HEK293 (cell line): Measurements from ENCODE around the gene VDAC1.

Experiments
- CTCF ChIA-PET: fragments of 350-600 bp; formaldehyde crosslinking; extraction: SDS; loops from one replicate; lab custom pipeline; 2021; ENCODE audit warnings: antibody characterized with exemption; lab: Yijun Ruan, JAX
- POLR2A ChIA-PET: fragments of 300-600 bp; formaldehyde crosslinking; extraction: SDS; loops from one replicate; lab custom pipeline; 2020; ENCODE audit warnings: antibody characterized with exemption, inconsistent platforms; lab: Yijun Ruan, JAX
- H3K27ac ChIP-seq: fragments of 200-500 bp; sonication (Bioruptor generic); 2 replicates; pipeline ENCODE4 v1.5.1; 2014; ENCODE audit warnings: low read depth, low read length, control low read depth, inconsistent platforms; ENCODE audit errors: extremely low read depth
- H3K36me3 ChIP-seq, 2 experiments: fragments of 200-500 bp in 1 of 2; sonication (Bioruptor generic) in 1 of 2; 1 replicate in 1 of 2; 2 replicates in 1 of 2; pipeline ENCODE4 v1.5.1; 2014 to 2017; ENCODE audit warnings: inconsistent platforms in 2 of 2, low read length in 2 of 2; ENCODE audit not compliant: control insufficient read depth in 2 of 2, insufficient read depth in 1 of 2
- H3K4me1 ChIP-seq: fragments of 200-500 bp; sonication (Bioruptor generic); 2 replicates; pipeline ENCODE4 v1.5.1; 2014; ENCODE audit warnings: mild to moderate bottlenecking, low read length, inconsistent platforms; ENCODE audit not compliant: control insufficient read depth, insufficient read depth
- H3K4me3 ChIP-seq: 2 replicates; pipeline ENCODE4 v1.5.1; 2011; ENCODE audit warnings: low read depth, mild to moderate bottlenecking, control low read depth, low read length, moderate library complexity
- H3K9me3 ChIP-seq: fragments of 200-500 bp; sonication (Bioruptor generic); 2 replicates; pipeline ENCODE4 v1.5.1; 2014; ENCODE audit warnings: low read depth, low read length, inconsistent platforms; ENCODE audit not compliant: control insufficient read depth, insufficient read depth
- HOXD13 ChIP-seq: sonication (generic); formaldehyde crosslinking; IDR thresholded peaks from 2 replicates; pipeline ENCODE4 v1.8.0; 2022; ENCODE audit warnings: missing genetic modification reagents, borderline replicate concordance
- KLF7 ChIP-seq: fragments of 450-650 bp; formaldehyde crosslinking; IDR thresholded peaks from 2 replicates; pipeline ENCODE4 v1.5.1; 2016; ENCODE audit warnings: missing biosample characterization, missing genetic modification characterization, borderline replicate concordance
- REST ChIP-seq: fragments of 450-650 bp; formaldehyde crosslinking; IDR thresholded peaks from 2 replicates; pipeline ENCODE4 v1.5.1; 2016; ENCODE audit warnings: missing biosample characterization, missing genetic modification characterization
- SP3 ChIP-seq: fragments of 450-650 bp; formaldehyde crosslinking; IDR thresholded peaks from 2 replicates; pipeline ENCODE4 v1.5.1; 2016; ENCODE audit warnings: missing biosample characterization, missing genetic modification characterization
- SP7 ChIP-seq: fragments of 450-650 bp; formaldehyde crosslinking; IDR thresholded peaks from 2 replicates; pipeline ENCODE4 v1.5.1; 2016; ENCODE audit warnings: missing biosample characterization, missing genetic modification characterization
- ZIC2 ChIP-seq: fragments of 450-650 bp; formaldehyde crosslinking; IDR thresholded peaks from 2 replicates; pipeline ENCODE4 v1.5.1; 2016; ENCODE audit warnings: missing biosample characterization, missing genetic modification characterization
- ZNF221 ChIP-seq: fragments of 450-650 bp; formaldehyde crosslinking; IDR thresholded peaks from 2 replicates; pipeline ENCODE4 v1.5.1; 2017; ENCODE audit warnings: missing biosample characterization, missing genetic modification characterization, borderline replicate concordance
- ZNF223 ChIP-seq: fragments of 450-650 bp; formaldehyde crosslinking; IDR thresholded peaks from 2 replicates; pipeline ENCODE4 v1.5.1; 2016; ENCODE audit warnings: missing biosample characterization, missing genetic modification characterization
- ZNF324 ChIP-seq: fragments of 450-650 bp; formaldehyde crosslinking; IDR thresholded peaks from 2 replicates; pipeline ENCODE4 v1.5.1; 2016; ENCODE audit warnings: missing biosample characterization, missing genetic modification characterization
- ZNF561 ChIP-seq: fragments of 450-650 bp; IDR thresholded peaks from 2 replicates; pipeline ENCODE4 v1.5.1; 2018; ENCODE audit warnings: missing biosample characterization, missing genetic modification characterization, borderline replicate concordance
- ZNF658 ChIP-seq: fragments of 450-650 bp; formaldehyde crosslinking; IDR thresholded peaks from 2 replicates; pipeline ENCODE4; 2016; ENCODE audit warnings: missing biosample characterization, missing genetic modification characterization
- ZNF664 ChIP-seq: fragments of 450-650 bp; formaldehyde crosslinking; IDR thresholded peaks from 2 replicates; pipeline ENCODE4 v1.5.1; 2016; ENCODE audit warnings: missing biosample characterization, missing genetic modification characterization
- ZNF776 ChIP-seq: fragments of 450-650 bp; formaldehyde crosslinking; IDR thresholded peaks from 2 replicates; pipeline ENCODE4 v1.5.0; 2017; ENCODE audit warnings: missing biosample characterization, missing genetic modification characterization, borderline replicate concordance
- ZSCAN4 ChIP-seq: fragments of 450-650 bp; formaldehyde crosslinking; IDR thresholded peaks from 2 replicates; pipeline ENCODE4 v1.5.1; 2017; ENCODE audit warnings: missing biosample characterization, missing genetic modification characterization

Gene VDAC1

GRCh38 chr5:134046801-134047686, 42.3 kb upstream of the VDAC1 start:
- no peaks in the 10 kb centered on the region for H3K9me3 ChIP-seq
- H3K27ac ChIP-seq: no peak overlapping the region
- H3K36me3 ChIP-seq: no peaks in the 10 kb centered on the region
- no peak overlapping the region for H3K4me3 ChIP-seq
- ChIA-PET CTCF (interaction anchor here (0.6 to 1.1 kb wide), 2 partner anchors 156 to 540 kb away, joined by 3 read pairs; no protein-coding TSS in a partner anchor), POLR2A (no interaction called here)
- TF ChIP-seq ZNF776 (tag by site-specific recombination) (no peak), SP7 (no peak), ZIC2 (tag by site-specific recombination) (peak; percentile 99)
- no peaks in the 10 kb centered on the region for H3K4me1 ChIP-seq

GRCh38 chr5:134046330-134046729, 41.6 kb upstream of the VDAC1 start:
- CTCF ChIA-PET: interaction anchor here (0.6 to 1.4 kb wide), 3 partner anchors 95 to 541 kb away, joined by 3 read pairs; no protein-coding TSS in a partner anchor
- Histone ChIP-seq H3K36me3 (no peaks in the 10 kb centered on the region), H3K9me3 (no peaks in the 10 kb centered on the region), H3K27ac (no peak overlapping the region), H3K4me3 (no peak overlapping the region), H3K4me1 (no peaks in the 10 kb centered on the region)
- POLR2A ChIA-PET: interaction anchor here (0.5 kb wide), 1 partner anchor 48 kb away, joined by 7 read pairs; no protein-coding TSS in a partner anchor
- TF ChIP-seq ZNF664 (tag by site-specific recombination): no peak
- no peak for TF ChIP-seq ZNF223 (tag by site-specific recombination)
- no peak for TF ChIP-seq REST (tag by site-specific recombination)
- TF ChIP-seq ZNF561 (tag by site-specific recombination): no peak
- TF ChIP-seq ZNF658 (tag by site-specific recombination): no peak
- TF ChIP-seq ZNF221 (tag by site-specific recombination): no peak
- TF ChIP-seq KLF7 (tag by site-specific recombination): no peak
- TF ChIP-seq HOXD13 (CRISPR knock-in tag): no peak
- no peak for TF ChIP-seq SP3 (tag by site-specific recombination)

GRCh38 chr5:134043793-134044792, 39.3 kb upstream of the VDAC1 start:
- ChIA-PET CTCF (interaction anchor here (0.9 to 4.7 kb wide), 8 partner anchors 29 to 101 kb away, joined by 3 to 42 read pairs (median 6); partner anchors contain the start of gene TCF7), POLR2A (interaction anchor here (0.5 kb wide), 1 partner anchor 507 kb away, joined by 3 read pairs; no protein-coding TSS in a partner anchor)
- Histone ChIP-seq H3K9me3 (no peaks in the 10 kb centered on the region), H3K27ac (no peak overlapping the region), H3K36me3 (no peaks in the 10 kb centered on the region), H3K4me1 (no peaks in the 10 kb centered on the region), H3K4me3 (no peak overlapping the region)
- TF ChIP-seq ZNF324 (no peak), ZSCAN4 (tag by site-specific recombination) (0 out of 2 replicates have a peak, but pooled peaks have one; percentile 17)
